ACC112 (cell line): ENCODE measurements around the gene TNIK.
"Not testable (repeated sequence)": the region's sequence is repeated elsewhere in the genome, so short reads cannot be mapped to it uniquely, and the experiment has no call there.

ENCODE experiments used
- H2AFZ ChIP-seq: fragments of 200-600 bp; sonication (generic); one replicate; pipeline ENCODE4 v1.6.0; 2017; ENCODE audit warnings: antibody characterized with exemption, low read length; ENCODE audit not compliant: unreplicated experiment
- H3K27ac ChIP-seq: fragments of 200-600 bp; sonication (generic); 2 replicates; pipeline ENCODE4 v1.5.1; 2014; ENCODE audit warnings: low read depth, mild to moderate bottlenecking, antibody characterized with exemption, low read length, moderate library complexity
- H3K27me3 ChIP-seq: fragments of 200-600 bp; sonication (generic); 2 replicates; pipeline ENCODE4 v1.6.1; 2014; ENCODE audit warnings: mild to moderate bottlenecking, antibody characterized with exemption, low read length, moderate library complexity, mixed read lengths; ENCODE audit not compliant: insufficient read depth
- H3K36me3 ChIP-seq: fragments of 200-600 bp; sonication (generic); 2 replicates; pipeline ENCODE4 v1.6.1; 2016; ENCODE audit warnings: mild to moderate bottlenecking, antibody characterized with exemption, low read length, moderate library complexity, mixed read lengths; ENCODE audit not compliant: insufficient read depth
- H3K4me1 ChIP-seq: fragments of 200-600 bp; sonication (generic); one replicate; pipeline ENCODE4 v1.6.1; 2016; ENCODE audit warnings: low read length, mixed read lengths; ENCODE audit not compliant: insufficient read depth, unreplicated experiment, control insufficient read depth
- H3K4me3 ChIP-seq: fragments of 200-600 bp; sonication (generic); 2 replicates; pipeline ENCODE4 v1.5.1; 2014; ENCODE audit warnings: mild to moderate bottlenecking, low read depth, low read length
- H3K79me2 ChIP-seq: fragments of 200-600 bp; sonication (generic); one replicate; pipeline ENCODE4 v1.6.0; 2016; ENCODE audit warnings: low read length; ENCODE audit not compliant: control insufficient read depth, unreplicated experiment, insufficient read depth

The TNIK gene

GRCh38 chr3:171126478-171127209 lies 333.6 kb downstream of the TNIK start:
- H2AFZ ChIP-seq, result no peak overlapping the region
- H3K4me1 ChIP-seq, result peaks cover 26% of the 10 kb centered on the region
- H3K27me3 ChIP-seq, result no peaks in the 10 kb centered on the region
- H3K36me3 ChIP-seq, result no peaks in the 10 kb centered on the region
- H3K4me3 ChIP-seq, result no peak overlapping the region
- H3K79me2 ChIP-seq, result no peaks in the 10 kb centered on the region
- H3K27ac ChIP-seq, result no peak overlapping the region

- Histone ChIP-seq H3K79me2 (no peaks in the 10 kb centered on the region), H3K27ac (no peak overlapping the region), H3K4me3 (no peak overlapping the region), H3K36me3 (no peaks in the 10 kb centered on the region), H2AFZ (no peak overlapping the region), H3K4me1 (peaks cover 17% of the 10 kb centered on the region), H3K27me3 (no peaks in the 10 kb centered on the region)
These were observed 335.2 kb downstream of the TNIK start for GRCh38 chr3:171125010-171125409.

DNA sequence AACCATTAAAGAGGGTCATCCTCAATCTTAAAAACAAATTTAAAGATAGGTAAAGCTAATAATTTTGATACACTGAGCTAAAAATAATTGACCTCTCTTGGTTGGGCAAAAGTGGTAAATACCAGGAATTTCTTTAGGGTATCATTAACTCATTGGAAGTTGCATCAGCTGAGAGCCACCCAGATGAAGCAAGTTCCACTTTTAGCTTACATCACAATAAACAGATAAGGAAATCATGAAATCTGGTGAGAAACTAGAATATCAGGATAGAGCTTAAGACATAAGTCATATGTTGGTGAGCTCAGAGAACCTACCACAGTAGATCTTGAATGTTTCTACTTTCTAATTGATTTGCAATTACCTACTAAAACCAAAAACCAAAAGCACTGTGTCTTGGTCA lies 336.3 kb downstream of the TNIK start:
- Histone ChIP-seq H3K79me2 (no peaks in the 10 kb centered on the region), H3K27me3 (no peaks in the 10 kb centered on the region), H3K27ac (no peak overlapping the region), H2AFZ (no peak overlapping the region), H3K36me3 (no peaks in the 10 kb centered on the region), H3K4me1 (peaks cover 6% of the 10 kb centered on the region), H3K4me3 (no peak overlapping the region)

- no peaks in the 10 kb centered on the region for H3K79me2 ChIP-seq
These were observed 337.3 kb downstream of the TNIK start for GRCh38 chr3:171122861-171123260.

DNA sequence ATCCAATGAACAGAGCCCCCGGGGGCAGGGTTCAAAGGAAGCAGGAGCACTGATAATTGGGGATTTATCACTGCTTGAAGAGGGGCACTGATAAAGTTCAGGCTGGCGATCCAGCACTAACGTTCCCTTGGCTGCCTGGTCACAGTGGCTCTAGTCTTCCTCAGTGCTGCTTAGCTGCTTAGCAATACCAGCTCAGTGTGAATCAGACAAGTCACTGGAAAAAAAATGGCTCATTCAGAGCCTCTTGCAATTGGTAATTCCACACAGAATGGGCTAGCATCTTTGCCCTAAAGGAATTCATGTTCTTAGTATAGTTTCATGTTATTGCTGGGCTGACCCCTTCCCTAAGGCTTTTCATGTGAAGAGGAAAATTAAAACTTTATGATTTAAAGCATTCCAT lies 338.0 kb downstream of the TNIK start:
- Histone ChIP-seq H3K27me3 (no peaks in the 10 kb centered on the region), H3K36me3 (no peaks in the 10 kb centered on the region), H3K4me3 (no peak overlapping the region), H3K4me1 (peaks cover 5% of the 10 kb centered on the region), H3K79me2 (no peaks in the 10 kb centered on the region), H2AFZ (no peak overlapping the region), H3K27ac (no peak overlapping the region)

More at GRCh38 chr3:171122861-171123260, 337.3 kb downstream of the TNIK start:
- H3K4me3 ChIP-seq, result no peak overlapping the region
- peaks cover 5% of the 10 kb centered on the region for H3K4me1 ChIP-seq
- H2AFZ ChIP-seq, result no peak overlapping the region
- H3K36me3 ChIP-seq, result no peaks in the 10 kb centered on the region
- H3K27ac ChIP-seq, result no peak overlapping the region
- no peaks in the 10 kb centered on the region for H3K27me3 ChIP-seq

GRCh38 chr3:171121801-171122200 lies 338.4 kb downstream of the TNIK start:
- no peak overlapping the region for H3K4me3 ChIP-seq
- H2AFZ ChIP-seq, result no peak overlapping the region
- no peaks in the 10 kb centered on the region for H3K79me2 ChIP-seq
- H3K36me3 ChIP-seq, result no peaks in the 10 kb centered on the region
- H3K27ac ChIP-seq, result no peak overlapping the region
- no peaks in the 10 kb centered on the region for H3K27me3 ChIP-seq
- peaks cover 10% of the 10 kb centered on the region for H3K4me1 ChIP-seq

GRCh38 chr3:171119402-171119801 lies 340.8 kb downstream of the TNIK start:
- H3K27me3 ChIP-seq, H3K27ac ChIP-seq, H3K79me2 ChIP-seq, H2AFZ ChIP-seq, H3K4me3 ChIP-seq, H3K36me3 ChIP-seq: not testable (repeated sequence)
- H3K4me1 ChIP-seq, result peaks cover 23% of the 10 kb centered on the region

- H3K4me3 ChIP-seq, H2AFZ ChIP-seq, H3K79me2 ChIP-seq, H3K27ac ChIP-seq, H3K27me3 ChIP-seq, H3K36me3 ChIP-seq: not testable (repeated sequence)
- H3K4me1 ChIP-seq, result peaks cover 23% of the 10 kb centered on the region
These were observed 341.2 kb downstream of the TNIK start for GRCh38 chr3:171118993-171119392.

DNA sequence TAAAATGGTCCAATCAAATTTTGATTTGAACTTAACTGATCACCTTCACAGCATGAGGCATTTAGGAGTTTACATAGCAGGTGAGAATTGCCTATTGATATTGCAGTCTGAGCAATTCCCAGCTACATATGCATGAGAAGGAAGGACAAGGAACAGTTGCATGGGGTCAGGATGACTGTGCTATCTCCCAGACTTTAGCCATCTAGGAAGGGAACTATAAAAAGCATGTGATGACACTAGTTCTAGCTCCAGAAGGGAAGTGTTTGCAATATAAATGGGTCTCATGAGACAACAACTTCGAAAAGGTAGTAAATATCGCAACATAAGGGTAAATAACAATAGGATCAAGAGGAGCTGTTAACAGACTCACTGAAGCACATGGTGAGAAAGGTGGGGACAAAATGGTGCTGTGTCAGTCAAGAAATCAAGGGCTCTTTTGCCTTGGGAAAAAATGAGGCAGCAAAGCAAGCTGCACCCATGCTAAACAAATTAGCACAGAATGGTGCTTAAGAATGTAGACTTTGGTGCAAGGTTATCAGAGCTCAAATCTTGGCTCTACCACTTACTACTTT lies 343.3 kb downstream of the TNIK start:
- H3K27me3 ChIP-seq, result no peaks in the 10 kb centered on the region
- H3K4me1 ChIP-seq, result peaks cover 20% of the 10 kb centered on the region
- H3K4me3 ChIP-seq, result no peak overlapping the region
- no peaks in the 10 kb centered on the region for H3K79me2 ChIP-seq
- H2AFZ ChIP-seq, result no peak overlapping the region
- H3K27ac ChIP-seq, result peak overlapping the region; percentile 29; the same call in 1 of the 2 replicates
- no peaks in the 10 kb centered on the region for H3K36me3 ChIP-seq

GRCh38 chr3:171116365-171116764 lies 343.8 kb downstream of the TNIK start:
- no peaks in the 10 kb centered on the region for H3K79me2 ChIP-seq

DNA sequence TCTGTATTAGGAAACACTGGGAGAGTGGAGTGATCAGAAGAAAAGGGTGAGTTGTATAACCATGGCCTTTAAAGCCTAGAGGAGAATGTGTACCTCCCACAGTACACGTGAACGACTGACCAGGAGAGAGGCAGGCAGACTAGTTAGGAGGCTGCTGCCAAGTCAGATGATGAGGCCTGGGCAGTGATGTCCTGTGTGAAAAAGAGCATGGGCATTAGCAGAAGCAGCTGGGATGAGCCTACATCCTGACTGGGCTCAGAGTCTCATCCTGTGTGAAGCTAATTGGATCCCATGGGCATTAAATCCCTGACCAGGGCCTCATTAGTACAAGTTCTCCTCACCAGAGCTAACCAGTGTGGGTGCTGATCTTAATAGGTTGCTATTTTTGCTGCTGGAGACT lies 344.5 kb downstream of the TNIK start:
- peaks cover 18% of the 10 kb centered on the region for H3K4me1 ChIP-seq
- no peaks in the 10 kb centered on the region for H3K27me3 ChIP-seq
- no peaks in the 10 kb centered on the region for H3K79me2 ChIP-seq
- H2AFZ ChIP-seq, result no peak overlapping the region
- no peaks in the 10 kb centered on the region for H3K36me3 ChIP-seq
- no peak overlapping the region for H3K27ac ChIP-seq
- no peak overlapping the region for H3K4me3 ChIP-seq

More at GRCh38 chr3:171116365-171116764, 343.8 kb downstream of the TNIK start:
- H3K27ac ChIP-seq, result peak overlapping the region; percentile 31; the same call in 1 of the 2 replicates
- H3K36me3 ChIP-seq, result no peaks in the 10 kb centered on the region
- H3K4me3 ChIP-seq, result no peak overlapping the region
- H3K4me1 ChIP-seq, result peaks cover 18% of the 10 kb centered on the region
- no peak overlapping the region for H2AFZ ChIP-seq
- H3K27me3 ChIP-seq, result no peaks in the 10 kb centered on the region
